SK-N-SH treated with all-trans-retinoic acid at 6 μM for 48 hours (cell line): ENCODE data around the gene FHOD3.

Source experiments
- ATAC-seq: fragments of 200-7000 bp; cut with Tn5 transposase; 3 replicates; pipeline ENCODE4 v1.9.1; 2020; ENCODE audit warnings: mild to moderate bottlenecking, moderate library complexity
- BACH2 ChIP-seq: fragments of 250-450 bp; sonication (Bioruptor Pico); IDR thresholded peaks from 2 replicates; pipeline ENCODE4 v1.9.0; 2021; ENCODE audit warnings: mild to moderate bottlenecking, borderline replicate concordance
- CREB5 ChIP-seq: fragments of 250-450 bp; sonication (Bioruptor Pico); IDR thresholded peaks from 2 replicates; pipeline ENCODE4 v1.5.1; 2020; ENCODE audit warnings: low read depth, mild to moderate bottlenecking, moderate library complexity
- CSDC2 ChIP-seq: fragments of 250-450 bp; sonication (Bioruptor Pico); IDR thresholded peaks from 2 replicates; pipeline ENCODE4 v1.5.0; 2020; ENCODE audit warnings: mild to moderate bottlenecking, moderate library complexity
- CSRNP3 ChIP-seq: fragments of 250-450 bp; sonication (Bioruptor Pico); IDR thresholded peaks from 2 replicates; pipeline ENCODE4 v1.5.1; 2021; ENCODE audit warnings: mild to moderate bottlenecking, moderate library complexity
- GLIS3 ChIP-seq: fragments of 250-450 bp; sonication (Bioruptor Pico); IDR thresholded peaks from 2 replicates; pipeline ENCODE4 v1.5.0; 2020; ENCODE audit warnings: mild to moderate bottlenecking, moderate library complexity
- ISL1 ChIP-seq: fragments of 250-450 bp; sonication (Bioruptor Pico); IDR thresholded peaks from 2 replicates; pipeline ENCODE4 v2.1.2; 2022; ENCODE audit warnings: mild to moderate bottlenecking, moderate library complexity
- OSR1 ChIP-seq: fragments of 250-450 bp; sonication (Bioruptor Pico); IDR thresholded peaks from 2 replicates; pipeline ENCODE4 v1.8.0; 2022; ENCODE audit warnings: moderate library complexity, mild to moderate bottlenecking, inconsistent platforms
- PATZ1 ChIP-seq: fragments of 250-450 bp; sonication (Bioruptor Pico); IDR thresholded peaks from 2 replicates; pipeline ENCODE4 v1.8.0; 2020; ENCODE audit warnings: mild to moderate bottlenecking, moderate library complexity, borderline replicate concordance
- POU6F1 ChIP-seq: fragments of 250-450 bp; sonication (Bioruptor Pico); IDR thresholded peaks from 2 replicates; pipeline ENCODE4 v1.8.0; 2021; ENCODE audit warnings: low read depth, mild to moderate bottlenecking, moderate library complexity, borderline replicate concordance
- PPARA ChIP-seq: fragments of 250-450 bp; sonication (Bioruptor Pico); IDR thresholded peaks from 2 replicates; pipeline ENCODE4 v1.5.0; 2020; ENCODE audit warnings: mild to moderate bottlenecking, borderline replicate concordance
- RARB ChIP-seq: fragments of 250-450 bp; sonication (Bioruptor Pico); IDR thresholded peaks from 2 replicates; pipeline ENCODE4 v1.8.0; 2021; ENCODE audit warnings: mild to moderate bottlenecking, moderate library complexity
- SNAI2 ChIP-seq: fragments of 250-450 bp; sonication (Bioruptor Pico); IDR thresholded peaks from 2 replicates; pipeline ENCODE4 v1.5.0; 2020; ENCODE audit warnings: mild to moderate bottlenecking, moderate library complexity
- TCF4 ChIP-seq: fragments of 250-450 bp; sonication (Bioruptor Pico); IDR thresholded peaks from 2 replicates; pipeline ENCODE4 v1.8.0; 2021; ENCODE audit warnings: mild to moderate bottlenecking, moderate library complexity, borderline replicate concordance
- TOX ChIP-seq: fragments of 250-450 bp; sonication (Bioruptor Pico); IDR thresholded peaks from 2 replicates; pipeline ENCODE4 v1.8.0; 2021; ENCODE audit warnings: mild to moderate bottlenecking, moderate library complexity, borderline replicate concordance
- TSHZ2 ChIP-seq: fragments of 250-450 bp; sonication (Bioruptor Pico); IDR thresholded peaks from 2 replicates; pipeline ENCODE4 v1.5.0; 2020; ENCODE audit warnings: mild to moderate bottlenecking, moderate library complexity
- ZC3H10 ChIP-seq: fragments of 250-450 bp; sonication (Bioruptor Pico); IDR thresholded peaks from 2 replicates; pipeline ENCODE4 v1.5.1; 2021; ENCODE audit warnings: mild to moderate bottlenecking, moderate library complexity
- ZFP30 ChIP-seq: fragments of 450-650 bp; formaldehyde crosslinking; IDR thresholded peaks from 2 replicates; pipeline ENCODE4 v1.5.0; 2022; ENCODE audit warnings: mild to moderate bottlenecking, moderate library complexity
- ZNF565 ChIP-seq: fragments of 450-650 bp; formaldehyde crosslinking; conservative IDR thresholded peaks from 2 replicates; pipeline ENCODE4 v1.5.0; 2020; ENCODE audit warnings: low read depth, mild to moderate bottlenecking, moderate library complexity
- ZNF70 ChIP-seq: fragments of 450-650 bp; formaldehyde crosslinking; IDR thresholded peaks from 2 replicates; pipeline ENCODE4 v1.5.0; 2020; ENCODE audit warnings: mild to moderate bottlenecking, moderate library complexity
- ZNF8 ChIP-seq: fragments of 450-650 bp; formaldehyde crosslinking; IDR thresholded peaks from 2 replicates; pipeline ENCODE4 v1.5.0; 2020; ENCODE audit warnings: mild to moderate bottlenecking, moderate library complexity

FHOD3 gene

GRCh38 chr18:36826556-36826955, 529.0 kb downstream of the FHOD3 start:
- no peak for TF ChIP-seq POU6F1 (CRISPR knock-in tag)

GRCh38 chr18:36828157-36828629, 530.7 kb downstream of the FHOD3 start:
- no peak for TF ChIP-seq ZNF8 (CRISPR knock-in tag)
- no peak for TF ChIP-seq CREB5 (CRISPR knock-in tag)
- no peak for TF ChIP-seq ZNF565 (CRISPR knock-in tag)
- no peak for TF ChIP-seq TOX
- TF ChIP-seq OSR1: no peak
- TF ChIP-seq CSRNP3: no peak
- no peak for TF ChIP-seq PPARA (CRISPR knock-in tag)
- TF ChIP-seq TCF4 (CRISPR knock-in tag): no peak
- TF ChIP-seq ISL1 (CRISPR knock-in tag): no peak
- TF ChIP-seq RARB (CRISPR knock-in tag): no peak
- TF ChIP-seq TSHZ2 (CRISPR knock-in tag): no peak
- TF ChIP-seq PATZ1 (CRISPR knock-in tag): no peak
- TF ChIP-seq CSDC2: no peak
- TF ChIP-seq ZC3H10: no peak
- no peak for TF ChIP-seq GLIS3 (CRISPR knock-in tag)
- no peak for TF ChIP-seq ZNF70 (CRISPR knock-in tag)
- TF ChIP-seq ZFP30: no peak
- no peak for TF ChIP-seq SNAI2 (CRISPR knock-in tag)
- TF ChIP-seq BACH2: no peak
- TF ChIP-seq POU6F1 (CRISPR knock-in tag): no peak
- TF ChIP-seq, all 23 proteins: peak for 0

More at GRCh38 chr18:36826556-36826955, 529.0 kb downstream of the FHOD3 start:
- no peak for ATAC-seq

More at GRCh38 chr18:36828157-36828629, 530.7 kb downstream of the FHOD3 start:
- ATAC-seq: peak; percentile 57
